HL-60/S4 treated with phorbol 12-myristate 13-acetate at 8.2 ng/mL for 4 days and 3 days (cell line): ENCODE measurements around the gene RAB11A.

ENCODE experiments used
- in situ Hi-C: fragments of 300-500 bp; cut with MboI; formaldehyde crosslinking; loops from 2 replicates; pipeline ENCODE4 v1.15.0; 2022; ENCODE audit warnings: low sequenced_read_pairs

The RAB11A gene

GRCh38 chr15:65869126-65869953 is at the start of gene RAB11A:
TSS of gene RAB11A (plus strand) at chr15:65869491. CDS start at chr15:65869586, 95 bp downstream.
- in situ Hi-C loops, result no loop called here

GRCh38 chr15:65819563-65819960 is 49.7 kb upstream of the RAB11A start:
- in situ Hi-C loops, result no loop called here

GRCh38 chr15:65821070-65821469 is 48.2 kb upstream of the RAB11A start:
- in situ Hi-C loops, result no loop called here

- in situ Hi-C loops, result no loop called here
These were observed 47.0 kb upstream of the RAB11A start for GRCh38 chr15:65822316-65822715.

DNA sequence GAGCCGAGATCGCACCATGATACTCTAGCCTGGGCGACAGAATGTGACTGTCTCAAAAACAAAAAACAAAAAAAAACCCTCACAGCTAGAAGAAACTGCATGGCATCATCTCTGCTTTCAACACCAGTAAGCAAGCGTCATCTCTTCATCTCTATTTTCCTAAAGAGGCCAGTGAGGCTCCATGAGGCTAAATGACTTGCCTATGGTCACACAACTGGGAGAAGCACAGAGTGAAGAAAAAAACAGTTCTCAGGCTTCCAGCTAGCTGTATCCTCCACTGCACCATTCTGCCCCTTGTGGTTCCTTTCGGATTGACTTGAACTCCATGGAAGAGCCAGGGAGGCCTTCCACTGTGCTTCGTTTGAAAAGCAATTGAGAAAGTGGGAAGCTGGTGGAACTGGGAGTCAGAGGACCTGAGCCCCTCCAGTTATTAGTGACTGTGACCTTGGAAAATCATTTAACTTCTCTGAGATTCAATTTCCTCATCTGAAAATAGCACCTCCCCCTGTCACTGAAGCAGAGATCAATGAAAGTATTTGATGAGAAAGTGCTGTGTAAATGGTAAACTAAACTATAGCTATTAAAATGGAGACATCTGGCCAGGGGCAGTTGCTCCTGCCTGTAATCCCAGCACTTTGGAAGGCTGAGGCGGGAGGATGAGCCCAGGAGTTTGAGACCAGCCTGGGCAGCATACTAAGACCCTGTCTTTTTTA is 45.1 kb upstream of the RAB11A start:
- in situ Hi-C loops, result no loop called here

DNA sequence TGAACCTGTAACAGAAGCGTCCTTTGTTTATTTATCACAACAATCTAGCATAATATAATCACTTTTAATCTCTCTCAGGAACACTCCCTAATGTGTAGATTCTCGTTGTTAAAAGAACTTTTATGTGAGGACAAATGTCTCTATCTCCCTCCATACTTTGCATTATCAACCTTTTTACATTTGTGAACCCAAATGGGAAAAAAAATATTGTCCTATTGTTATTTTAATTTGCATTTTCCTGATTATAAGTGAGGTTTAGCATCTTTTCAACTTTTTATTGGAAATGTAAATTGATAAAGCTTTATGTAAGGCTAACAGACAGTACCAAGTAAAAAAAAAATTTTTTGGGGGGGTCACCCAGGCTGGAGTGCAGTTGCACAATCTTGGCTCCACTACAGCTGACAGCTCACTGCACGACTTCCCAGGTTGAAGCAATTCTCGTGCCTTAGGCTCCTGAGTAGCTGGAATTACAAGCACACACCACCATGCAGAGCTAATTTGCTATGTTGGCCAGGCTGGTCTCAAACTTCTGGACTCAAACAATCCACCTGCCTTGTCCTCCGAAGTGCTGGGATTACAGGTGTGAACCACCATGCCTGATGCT is 44.2 kb upstream of the RAB11A start:
- in situ Hi-C loops, result no loop called here

- in situ Hi-C loops, result no loop called here
These were observed 42.2 kb upstream of the RAB11A start for GRCh38 chr15:65827065-65827464.

GRCh38 chr15:65828585-65828984 is 40.7 kb upstream of the RAB11A start:
- in situ Hi-C loops, result no loop called here

- in situ Hi-C loops, result no loop called here
These were observed 40.0 kb upstream of the RAB11A start for GRCh38 chr15:65829130-65829764.

DNA sequence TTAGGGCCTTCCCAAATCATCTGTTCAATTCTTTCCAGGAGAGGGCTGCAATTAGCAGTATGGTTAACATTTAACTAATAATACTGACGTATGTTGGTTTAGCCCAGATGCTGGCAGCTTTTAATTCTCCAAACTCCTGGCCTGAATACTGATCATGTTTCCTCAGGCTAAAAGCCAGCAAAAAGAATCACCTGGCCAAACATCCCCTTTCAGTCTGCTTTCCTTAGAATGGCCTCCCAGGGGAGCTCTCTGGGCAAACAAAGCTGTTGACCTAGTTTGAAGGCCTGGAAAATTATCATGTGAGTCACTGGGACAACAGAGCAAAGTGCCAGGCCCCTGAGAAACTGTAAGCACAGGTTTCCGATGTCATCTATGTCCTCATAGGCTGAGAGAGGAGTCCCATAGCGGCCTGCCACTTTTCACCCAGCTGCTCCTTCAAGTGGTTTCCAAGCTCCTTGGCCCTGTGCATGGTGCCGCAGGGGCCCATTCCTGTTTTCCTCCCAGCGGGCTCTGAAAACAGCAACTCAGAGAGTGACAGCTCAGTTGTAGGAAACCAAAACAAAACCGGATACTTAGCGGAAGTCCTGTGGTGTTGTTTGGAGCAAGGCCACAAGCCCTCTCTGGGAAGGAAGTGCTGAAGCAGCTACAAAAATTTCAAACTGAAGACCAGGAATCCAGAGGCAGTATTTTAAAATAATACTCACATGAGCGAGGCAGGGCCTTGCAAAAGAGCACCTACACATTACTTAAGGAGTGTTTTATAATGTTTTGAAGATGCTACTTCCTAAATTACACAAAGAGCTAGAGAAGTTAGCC is 36.5 kb upstream of the RAB11A start:
- in situ Hi-C loops, result no loop called here

GRCh38 chr15:65833501-65834205 is 35.6 kb upstream of the RAB11A start:
- in situ Hi-C loops, result no loop called here

- in situ Hi-C loops, result no loop called here
These were observed 34.5 kb upstream of the RAB11A start for GRCh38 chr15:65834603-65835282.

DNA sequence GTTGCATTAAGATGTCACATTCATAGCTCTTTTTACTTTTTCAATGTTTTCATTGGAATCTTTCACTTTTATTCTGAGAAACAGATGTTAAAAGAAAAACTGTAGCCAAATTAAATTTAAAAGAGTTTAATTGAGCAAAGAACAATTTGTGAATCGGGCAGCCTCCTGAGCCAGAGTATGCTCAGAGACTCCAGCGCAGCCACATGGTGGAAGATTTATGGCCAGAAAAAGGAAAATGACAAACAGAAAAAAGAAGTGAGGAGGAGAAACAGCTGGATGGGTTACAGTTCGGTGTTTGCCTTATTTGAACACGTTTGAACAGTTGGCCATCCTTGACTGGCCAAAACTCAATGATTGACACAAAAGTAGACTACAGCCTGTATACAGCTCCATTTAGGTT is 33.8 kb upstream of the RAB11A start:
- in situ Hi-C loops, result no loop called here

DNA sequence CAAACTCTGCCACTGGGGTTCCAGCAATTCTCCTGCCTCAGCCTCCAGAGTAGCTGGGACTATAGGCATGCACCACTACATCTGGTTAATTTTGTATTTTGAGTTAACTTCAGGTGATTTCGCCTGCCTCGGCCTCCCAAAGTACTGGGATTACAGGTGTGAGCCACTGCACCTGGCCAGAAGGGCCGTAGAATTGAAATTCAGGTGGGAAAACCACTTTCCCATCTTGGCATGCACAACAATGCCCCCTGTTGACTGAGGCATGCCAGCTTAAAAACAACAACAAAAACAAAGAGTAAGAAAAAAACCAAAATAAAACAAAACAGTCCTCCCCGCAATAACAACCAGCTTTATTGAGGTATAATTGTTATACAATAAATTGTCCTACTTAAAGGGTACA is 32.6 kb upstream of the RAB11A start:
- in situ Hi-C loops, result no loop called here

DNA sequence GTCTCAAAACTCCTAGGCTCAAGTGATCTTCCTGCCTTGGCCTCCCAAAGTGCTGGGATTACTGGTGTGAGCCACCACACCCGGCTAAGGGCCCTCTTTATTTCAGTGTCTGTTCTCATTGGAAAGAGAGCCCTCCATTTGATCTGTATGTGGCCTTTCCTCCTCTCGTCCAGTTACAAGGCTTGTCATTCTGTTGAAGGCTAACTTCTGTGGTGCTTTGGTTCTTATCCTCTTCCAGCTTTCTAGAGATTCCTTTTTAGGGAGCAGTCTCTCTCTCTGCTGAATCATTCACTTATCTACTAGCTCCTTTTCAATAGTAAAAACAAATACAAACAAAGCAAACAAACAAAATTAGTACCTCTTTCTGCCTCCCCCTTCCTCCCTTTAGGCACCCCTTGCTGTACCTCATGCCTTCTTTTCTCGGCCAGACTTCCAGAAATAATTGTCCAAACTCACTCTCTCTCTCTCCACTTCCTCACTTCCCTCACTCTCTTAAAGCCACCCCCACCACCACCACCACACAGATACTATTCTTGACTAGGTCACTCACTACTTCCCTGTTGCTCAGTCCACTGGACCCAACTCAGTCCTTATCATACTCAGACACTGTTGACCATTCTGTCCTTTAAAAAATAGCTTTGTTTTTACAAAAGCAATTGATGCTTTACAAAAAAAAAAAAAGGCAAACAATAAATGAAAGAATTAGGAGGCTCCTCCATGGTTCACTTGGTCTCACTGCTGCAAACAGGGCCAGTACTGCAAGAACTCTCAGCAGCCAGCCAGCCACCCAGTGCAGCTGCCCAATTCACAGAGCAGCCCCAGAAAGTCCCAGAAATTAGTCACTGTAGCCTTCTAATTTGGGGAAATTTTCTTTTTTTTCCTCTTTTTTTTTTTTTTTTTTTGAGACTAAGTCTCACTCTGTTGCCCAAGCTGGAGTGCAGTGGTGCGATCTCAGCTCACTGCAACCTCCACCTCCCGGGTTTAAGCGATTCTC is 31.7 kb upstream of the RAB11A start:
- in situ Hi-C loops, result no loop called here

- in situ Hi-C loops, result no loop called here
These were observed 29.9 kb upstream of the RAB11A start for GRCh38 chr15:65839354-65839901.

DNA sequence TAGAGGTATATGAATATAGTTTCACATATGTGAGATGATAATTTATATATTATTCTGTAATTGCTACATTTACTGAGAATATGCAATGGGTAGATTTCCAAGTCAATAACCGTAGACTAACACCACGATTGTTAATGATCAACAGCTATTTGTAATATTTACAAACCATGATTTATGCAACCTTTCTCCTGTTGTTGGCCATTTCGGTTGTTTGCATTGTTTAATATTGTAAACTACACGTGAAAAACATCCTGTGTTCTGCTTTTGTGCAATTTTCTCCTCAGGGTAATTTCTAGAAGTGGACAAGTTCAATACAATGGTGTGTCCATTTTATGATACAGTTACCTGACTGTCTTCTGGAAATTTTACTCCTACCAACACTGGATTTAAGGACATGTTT is 29.3 kb upstream of the RAB11A start:
- in situ Hi-C loops, result no loop called here
